H9 (cell line): Measurements from ENCODE around the gene AQP3. TPM values are rescaled to one million over a fixed set of nuclear protein-coding genes. Genes with fewer than 3 reads are reported as not detected.

ENCODE experiments used
- DNase-seq: peaks from one replicate; pipeline ENCODE4 v3.0.0-alpha.2; 2017
- H2AFZ ChIP-seq: one replicate; pipeline ENCODE4 v1.6.1; 2013; ENCODE audit warnings: mild to moderate bottlenecking, low read length, control low read depth, moderate library complexity
- H2AK5ac ChIP-seq: 2 replicates; pipeline ENCODE4 v1.6.1; 2013; ENCODE audit warnings: low read length, control low read depth, mixed read lengths; ENCODE audit not compliant: insufficient read length
- H2BK120ac ChIP-seq: one replicate; pipeline ENCODE4 v1.6.1; 2013; ENCODE audit warnings: low read depth, mild to moderate bottlenecking, low read length, control low read depth, inconsistent platforms; ENCODE audit not compliant: poor library complexity, severe bottlenecking
- H2BK12ac ChIP-seq: 2 replicates; pipeline ENCODE4 v1.6.1; 2013; ENCODE audit warnings: low read length, control low read depth, mixed read lengths, low read depth; ENCODE audit not compliant: insufficient read length
- H2BK15ac ChIP-seq: 2 replicates; pipeline ENCODE4 v1.6.1; 2013; ENCODE audit warnings: low read depth, low read length, control low read depth
- H2BK20ac ChIP-seq: one replicate; pipeline ENCODE4 v1.6.1; 2013; ENCODE audit warnings: low read depth, mild to moderate bottlenecking, low read length, control low read depth, inconsistent platforms; ENCODE audit not compliant: poor library complexity, severe bottlenecking
- H2BK5ac ChIP-seq: 2 replicates; pipeline ENCODE4 v1.6.1; 2013; ENCODE audit warnings: low read length, control low read depth, mixed read lengths; ENCODE audit not compliant: insufficient read length
- H3K14ac ChIP-seq: 2 replicates; pipeline ENCODE4 v1.6.1; 2013; ENCODE audit warnings: low read length, control low read depth; ENCODE audit not compliant: insufficient read depth
- H3K18ac ChIP-seq: 2 replicates; pipeline ENCODE4 v1.6.1; 2013; ENCODE audit warnings: low read depth, mild to moderate bottlenecking, mixed read lengths, low read length, control low read depth; ENCODE audit not compliant: insufficient read length
- H3K23ac ChIP-seq: 2 replicates; pipeline ENCODE4 v1.6.1; 2013; ENCODE audit warnings: low read length, control low read depth, mixed read lengths, low read depth; ENCODE audit not compliant: insufficient read length
- H3K23me2 ChIP-seq: 2 replicates; pipeline ENCODE4 v1.6.1; 2013; ENCODE audit warnings: low read depth, mild to moderate bottlenecking, mixed read lengths, low read length, control low read depth; ENCODE audit not compliant: insufficient read length, poor library complexity, severe bottlenecking
- H3K27ac ChIP-seq: 2 replicates; pipeline ENCODE4 v1.5.1; 2013; ENCODE audit warnings: low read length, control low read depth, mixed read lengths, low read depth; ENCODE audit not compliant: insufficient read length
- H3K27me3 ChIP-seq: 2 replicates; pipeline ENCODE4 v1.6.1; 2013; ENCODE audit warnings: low read length, control low read depth, inconsistent platforms; ENCODE audit not compliant: insufficient read depth
- H3K4ac ChIP-seq: 2 replicates; pipeline ENCODE4 v1.6.1; 2013; ENCODE audit warnings: low read depth, mild to moderate bottlenecking, control low read depth, inconsistent platforms, low read length, moderate library complexity
- H3K4me1 ChIP-seq: 2 replicates; pipeline ENCODE4 v1.6.1; 2013; ENCODE audit warnings: low read length, control low read depth, inconsistent platforms; ENCODE audit not compliant: insufficient read depth
- H3K4me2 ChIP-seq: 2 replicates; pipeline ENCODE4 v1.6.1; 2013; ENCODE audit warnings: low read length, control low read depth, mixed read lengths; ENCODE audit not compliant: insufficient read length, insufficient read depth
- H3K56ac ChIP-seq: 2 replicates; pipeline ENCODE4 v1.6.1; 2013; ENCODE audit warnings: low read depth, mild to moderate bottlenecking, mixed read lengths, low read length, control low read depth; ENCODE audit not compliant: insufficient read length
- H3K79me1 ChIP-seq: 2 replicates; pipeline ENCODE4 v1.6.1; 2013; ENCODE audit warnings: low read depth, mild to moderate bottlenecking, moderate library complexity, low read length, control low read depth, inconsistent platforms; ENCODE audit not compliant: insufficient read depth, poor library complexity, severe bottlenecking
- H3K79me2 ChIP-seq: 2 replicates; pipeline ENCODE4 v1.6.1; 2013; ENCODE audit warnings: low read length, control low read depth, inconsistent platforms; ENCODE audit not compliant: insufficient read depth
- H3K9ac ChIP-seq: 2 replicates; pipeline ENCODE4 v1.6.1; 2013; ENCODE audit warnings: low read length, control low read depth, mixed read lengths; ENCODE audit not compliant: insufficient read length; ENCODE audit errors: extremely low read depth
- H3K9me3 ChIP-seq: one replicate; pipeline ENCODE4 v1.6.1; 2013; ENCODE audit warnings: low read depth, low read length, inconsistent platforms; ENCODE audit not compliant: control insufficient read depth
- H3T11ph ChIP-seq: one replicate; pipeline ENCODE4 v1.6.1; 2013; ENCODE audit warnings: mild to moderate bottlenecking, low read length, control low read depth, inconsistent platforms
- H4K20me1 ChIP-seq: one replicate; pipeline ENCODE4 v1.6.1; 2013; ENCODE audit not compliant: control insufficient read depth, insufficient read length, insufficient read depth
- H4K5ac ChIP-seq: 2 replicates; pipeline ENCODE4 v1.6.1; 2013; ENCODE audit warnings: low read depth, mild to moderate bottlenecking, mixed read lengths, low read length, control low read depth; ENCODE audit not compliant: insufficient read length
- H4K8ac ChIP-seq: replicated peaks from 2 replicates; pipeline ENCODE4 v1.6.1; 2013; ENCODE audit warnings: low read length, control low read depth, mixed read lengths, low read depth; ENCODE audit not compliant: insufficient read length
- H4K91ac ChIP-seq: 2 replicates; pipeline ENCODE4 v1.6.1; 2013; ENCODE audit warnings: low read depth, mild to moderate bottlenecking, moderate library complexity, mixed read lengths, low read length, control low read depth; ENCODE audit not compliant: insufficient read length
- H3K27ac Mint-ChIP-seq, 3 experiments: 2 replicates in 2 of 3; 3 replicates in 1 of 3; pipeline ENCODE4 v1.8.0; 2020 to 2021; ENCODE audit warnings: mixed read lengths in 3 of 3, mild to moderate bottlenecking in 1 of 3, moderate library complexity in 1 of 3
- H3K27me3 Mint-ChIP-seq: 2 replicates; pipeline ENCODE4 v1.8.0; 2021; ENCODE audit warnings: low read depth, mild to moderate bottlenecking, moderate library complexity, mixed read lengths
- H3K36me3 Mint-ChIP-seq, 3 experiments: 2 replicates in 2 of 3; 3 replicates in 1 of 3; pipeline ENCODE4 v1.8.0; 2020 to 2021; ENCODE audit warnings: low read depth in 3 of 3, mixed read lengths in 3 of 3; ENCODE audit not compliant: insufficient read depth in 1 of 3
- H3K4me1 Mint-ChIP-seq, 2 experiments: 2 replicates each; pipeline ENCODE4 v1.8.0; 2020; ENCODE audit warnings: mixed read lengths in 2 of 2
- H3K4me3 Mint-ChIP-seq, 2 experiments: 2 replicates in 1 of 2; 3 replicates in 1 of 2; pipeline ENCODE4 v1.8.0; 2020 to 2021; ENCODE audit warnings: mild to moderate bottlenecking in 2 of 2, mixed read lengths in 2 of 2, moderate library complexity in 1 of 2
- H3K9me3 Mint-ChIP-seq, 2 experiments: 2 replicates in 1 of 2; 3 replicates in 1 of 2; pipeline ENCODE4 v1.8.0; 2020; ENCODE audit warnings: mild to moderate bottlenecking in 2 of 2, mixed read lengths in 2 of 2, moderate library complexity in 1 of 2
- WGBS: extraction: QIAGEN DNeasy Blood & Tissue Kit; methylation state at CpG from one replicate; pipeline ENCODE4 v1.1.7; 2013; ENCODE audit warnings: missing lambda C conversion rate, low lambda C conversion rate, mixed read lengths; ENCODE audit not compliant: insufficient read length; ENCODE audit errors: extremely low coverage; 5-methylcytosine and 5-hydroxymethylcytosine counted together
- total RNA-seq: library from RNA; stranded (reverse); gene quantifications from 2 replicates; pipeline ENCODE4 v1.2.1, GENCODE V29; 2021
- TF ChIP-seq, protein P1 (sequence below): fragments of 200-600 bp; sonication (generic); conservative IDR thresholded peaks from 3 replicates; pipeline ENCODE4 v1.8.0; 2021; ENCODE audit warnings: antibody characterized with exemption, mild to moderate bottlenecking

AQP3 gene
- total RNA-seq, 1 experiment from 2014 or later: 1.6 TPM

DNA sequence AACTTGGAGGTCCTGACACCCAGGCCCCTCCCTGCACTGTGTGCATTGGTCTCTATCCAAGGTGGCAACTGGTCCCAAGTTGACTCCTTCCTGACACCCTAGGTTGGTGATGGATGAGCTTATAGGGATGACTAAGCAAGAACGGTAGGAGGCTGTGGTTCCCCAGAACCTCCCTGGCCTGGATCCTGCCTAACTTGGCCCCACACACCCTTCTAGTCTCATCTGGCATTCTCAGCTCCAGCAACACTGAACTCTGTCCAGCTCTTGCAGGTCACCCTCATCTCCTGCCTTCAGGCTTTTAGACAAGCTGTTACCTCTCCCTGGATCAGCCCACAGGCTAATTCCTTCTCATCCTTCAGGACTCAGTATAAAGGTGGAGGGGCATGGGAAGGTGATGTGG, 16.5 kb downstream of the AQP3 start:
- Mint-ChIP-seq H3K27me3 (no peaks in the 10 kb centered on the region; the same call in 1 of the 2 replicates), H3K27ac (no peak overlapping the region), H3K4me3 (no peak overlapping the region), H3K4me1 (peaks cover 1 to 2% of the 10 kb centered on the region in 2 experiments), H3K36me3 (no peaks in the 10 kb centered on the region), H3K9me3 (no peaks in the 10 kb centered on the region)
- Histone ChIP-seq H4K8ac (no peak overlapping the region), H3K18ac (no peak overlapping the region), H3K9ac (no peak overlapping the region), H3K4ac (no peak overlapping the region), H2BK5ac (no peak overlapping the region), H3K4me1 (no peaks in the 10 kb centered on the region), H2AFZ (no peak overlapping the region), H3K14ac (no peak overlapping the region), H3K79me2 (no peaks in the 10 kb centered on the region), H3K56ac (no peak overlapping the region), H3K23me2 (no peaks in the 10 kb centered on the region), H2AK5ac (no peak overlapping the region), H3K27me3 (no peaks in the 10 kb centered on the region), H3K4me2 (no peak overlapping the region), H3K9me3 (no peaks in the 10 kb centered on the region), H2BK20ac (no peak overlapping the region), H2BK12ac (no peak overlapping the region), H2BK15ac (no peak overlapping the region), H4K5ac (no peak overlapping the region), H3K79me1 (no peaks in the 10 kb centered on the region), H3K27ac (no peak overlapping the region), H4K91ac (no peak overlapping the region), H4K20me1 (no peaks in the 10 kb centered on the region), H2BK120ac (no peak overlapping the region), H3T11ph (no peak overlapping the region), H3K23ac (no peak overlapping the region)
- no peak for DNase-seq
- TF ChIP-seq, protein P1, sequence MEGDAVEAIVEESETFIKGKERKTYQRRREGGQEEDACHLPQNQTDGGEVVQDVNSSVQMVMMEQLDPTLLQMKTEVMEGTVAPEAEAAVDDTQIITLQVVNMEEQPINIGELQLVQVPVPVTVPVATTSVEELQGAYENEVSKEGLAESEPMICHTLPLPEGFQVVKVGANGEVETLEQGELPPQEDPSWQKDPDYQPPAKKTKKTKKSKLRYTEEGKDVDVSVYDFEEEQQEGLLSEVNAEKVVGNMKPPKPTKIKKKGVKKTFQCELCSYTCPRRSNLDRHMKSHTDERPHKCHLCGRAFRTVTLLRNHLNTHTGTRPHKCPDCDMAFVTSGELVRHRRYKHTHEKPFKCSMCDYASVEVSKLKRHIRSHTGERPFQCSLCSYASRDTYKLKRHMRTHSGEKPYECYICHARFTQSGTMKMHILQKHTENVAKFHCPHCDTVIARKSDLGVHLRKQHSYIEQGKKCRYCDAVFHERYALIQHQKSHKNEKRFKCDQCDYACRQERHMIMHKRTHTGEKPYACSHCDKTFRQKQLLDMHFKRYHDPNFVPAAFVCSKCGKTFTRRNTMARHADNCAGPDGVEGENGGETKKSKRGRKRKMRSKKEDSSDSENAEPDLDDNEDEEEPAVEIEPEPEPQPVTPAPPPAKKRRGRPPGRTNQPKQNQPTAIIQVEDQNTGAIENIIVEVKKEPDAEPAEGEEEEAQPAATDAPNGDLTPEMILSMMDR: no peak
- whole genome bisulfite sequencing: no CpG with 5 or more reads among the region's 1 CpG
